NCI-H2227 treated with DMSO at 0.1 percent for 48 hours (cell line): ENCODE data around the gene KCND3.

Source experiments
- DNase-seq: peaks from one replicate; lab custom pipeline; 2025; lab: John Stamatoyannopoulos, UW

Gene KCND3

GRCh38 chr1:111989531-111990025 lies at the start of gene KCND3:
TSS of gene KCND3 (minus strand) at chr1:111989668.
- DNase-seq: no peak

DNA sequence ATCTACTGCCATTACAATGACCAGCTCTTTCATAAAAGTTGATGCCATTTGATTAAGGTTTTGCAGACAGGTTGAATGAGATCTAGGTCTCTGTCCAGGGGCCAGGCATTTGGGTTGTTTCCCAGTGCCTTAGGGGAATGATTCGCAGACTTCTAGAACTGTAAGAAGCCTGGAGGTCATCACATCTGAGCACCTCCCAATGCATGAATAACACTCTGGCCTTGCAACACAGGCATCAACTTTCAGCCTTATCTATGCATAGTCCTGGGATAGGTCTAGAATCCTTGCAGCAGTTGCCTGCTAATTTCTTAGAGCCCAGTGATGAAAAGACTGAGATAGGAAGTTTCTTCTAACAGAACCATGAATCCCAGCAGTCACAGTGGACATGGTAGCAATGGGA lies 44.8 kb upstream of the KCND3 start:
- no peak for DNase-seq

- no peak for DNase-seq
Observed at GRCh38 chr1:112033439-112034120, 44.1 kb upstream of the KCND3 start.

GRCh38 chr1:112030157-112030556 lies 40.7 kb upstream of the KCND3 start:
- DNase-seq: no peak

DNA sequence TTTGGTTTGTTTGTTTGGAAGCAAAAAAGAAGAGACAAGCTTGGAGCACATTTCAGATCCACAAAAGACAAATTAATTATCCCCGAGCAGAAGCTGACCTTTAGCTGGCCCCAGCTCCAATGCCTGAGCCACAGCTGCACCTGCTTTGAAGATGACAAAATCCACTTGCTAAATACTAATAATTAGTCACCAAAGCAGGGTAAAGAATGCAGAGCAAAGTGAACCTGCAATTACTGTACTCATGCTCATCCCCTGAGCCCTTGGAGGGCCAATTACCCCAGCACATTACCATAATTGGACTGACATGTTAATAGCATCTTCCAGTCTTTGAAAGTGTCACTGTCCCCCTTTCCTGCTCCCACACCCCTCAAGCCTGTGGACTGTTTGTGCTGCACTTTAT lies 38.2 kb upstream of the KCND3 start:
- DNase-seq: peak; percentile 73

DNA sequence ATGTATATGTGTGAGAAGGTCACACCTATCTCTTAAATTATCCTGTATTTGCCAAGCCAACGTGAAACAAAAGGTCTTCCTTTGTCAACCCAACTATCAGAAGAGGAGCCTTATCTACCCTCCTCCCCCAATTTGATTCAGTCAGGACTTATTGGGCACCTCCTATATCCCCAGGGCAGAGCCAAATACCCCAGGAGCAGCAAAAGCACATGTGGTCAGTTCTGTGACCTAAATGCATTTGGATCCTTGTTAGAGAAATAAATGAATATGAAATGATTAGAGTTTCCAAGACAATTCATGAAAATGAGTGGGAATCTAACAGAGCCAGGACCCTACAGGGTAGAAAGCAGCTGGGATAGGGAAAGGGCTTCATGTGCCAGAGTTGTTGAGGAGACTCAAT lies 37.0 kb upstream of the KCND3 start:
- DNase-seq: no peak

DNA sequence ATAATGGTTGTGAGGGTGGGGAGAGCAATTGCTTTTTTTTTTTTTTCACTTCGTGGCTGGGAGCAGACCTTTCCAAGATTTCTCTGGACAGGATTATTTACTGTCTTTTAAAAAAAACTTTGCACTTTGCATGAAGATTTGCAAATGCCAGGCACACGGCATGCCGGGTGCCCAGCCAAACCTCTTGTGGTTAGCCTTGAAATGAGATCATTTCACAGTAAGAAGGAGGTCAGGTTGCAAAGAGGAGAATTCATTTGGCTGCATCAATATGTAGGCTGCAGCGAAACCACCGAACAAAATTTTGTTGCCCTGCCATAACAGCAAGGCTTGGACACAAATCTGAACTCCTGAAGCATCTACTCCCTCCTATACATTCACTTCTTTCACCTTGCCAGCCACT lies 36.5 kb upstream of the KCND3 start:
- no peak for DNase-seq

GRCh38 chr1:112021263-112021662 lies 31.8 kb upstream of the KCND3 start:
- DNase-seq: no peak

- DNase-seq: no peak
Observed at GRCh38 chr1:112017183-112017582, 27.7 kb upstream of the KCND3 start.

DNA sequence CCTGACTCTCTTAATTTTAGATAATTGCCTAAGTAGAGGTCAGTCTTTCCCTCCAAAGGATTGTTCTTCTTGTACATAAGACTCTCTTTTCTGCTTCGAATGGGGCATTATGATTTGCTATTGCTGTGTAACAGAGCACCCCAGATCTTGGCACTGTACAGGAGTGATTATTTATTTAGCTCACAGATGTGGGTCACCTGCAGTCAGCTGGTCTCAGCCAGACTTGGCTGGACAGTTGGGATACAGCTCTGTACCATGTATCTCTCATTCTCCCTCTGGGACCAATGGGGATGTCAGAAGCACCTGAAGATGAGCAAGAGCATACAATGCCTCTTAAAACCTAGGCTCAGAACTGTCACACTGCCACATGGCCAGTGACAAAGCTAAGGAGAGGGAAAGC lies 23.4 kb upstream of the KCND3 start:
- DNase-seq: no peak

DNA sequence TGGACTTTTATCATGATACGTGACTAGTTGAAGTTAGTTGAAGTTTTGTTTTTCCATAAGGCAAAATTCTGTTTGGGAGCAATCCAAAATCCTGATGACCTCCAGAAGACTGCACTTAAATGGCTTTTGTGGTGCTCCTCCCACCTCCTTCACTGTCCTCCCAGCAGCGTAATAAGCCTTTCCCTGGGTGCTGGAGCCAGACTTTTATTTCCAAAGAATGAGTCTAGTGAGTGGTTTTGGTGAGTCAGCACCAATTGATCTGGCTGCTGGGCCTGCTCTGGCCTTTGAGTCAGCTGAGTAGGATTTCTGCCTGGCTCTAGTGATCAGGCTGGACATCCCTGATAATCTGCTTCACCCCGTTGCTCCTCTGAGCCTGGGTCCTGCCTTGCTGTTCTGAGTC lies 21.7 kb upstream of the KCND3 start:
- DNase-seq: no peak

DNA sequence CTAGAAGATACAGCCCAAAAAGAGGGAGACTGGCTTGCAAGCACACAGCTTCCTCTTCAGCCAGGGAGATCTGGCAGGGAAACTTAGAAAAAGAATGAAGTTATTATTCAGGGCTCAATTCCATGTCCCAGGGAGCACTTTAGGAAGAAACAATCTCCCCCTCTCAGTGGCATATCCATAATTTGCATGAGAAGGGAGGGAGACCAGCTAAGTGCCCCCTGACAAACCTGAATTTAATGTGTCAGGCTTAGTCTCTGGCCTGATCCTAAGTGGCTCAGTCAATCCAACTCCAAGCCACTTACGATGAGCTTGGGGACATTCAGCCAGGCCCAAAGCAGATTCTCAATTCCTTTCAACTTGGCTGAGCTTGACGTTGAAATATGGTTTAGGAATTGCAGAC lies 17.7 kb upstream of the KCND3 start:
- no peak for DNase-seq

- no peak for DNase-seq
Observed at GRCh38 chr1:112006416-112007025, 17.1 kb upstream of the KCND3 start.

DNA sequence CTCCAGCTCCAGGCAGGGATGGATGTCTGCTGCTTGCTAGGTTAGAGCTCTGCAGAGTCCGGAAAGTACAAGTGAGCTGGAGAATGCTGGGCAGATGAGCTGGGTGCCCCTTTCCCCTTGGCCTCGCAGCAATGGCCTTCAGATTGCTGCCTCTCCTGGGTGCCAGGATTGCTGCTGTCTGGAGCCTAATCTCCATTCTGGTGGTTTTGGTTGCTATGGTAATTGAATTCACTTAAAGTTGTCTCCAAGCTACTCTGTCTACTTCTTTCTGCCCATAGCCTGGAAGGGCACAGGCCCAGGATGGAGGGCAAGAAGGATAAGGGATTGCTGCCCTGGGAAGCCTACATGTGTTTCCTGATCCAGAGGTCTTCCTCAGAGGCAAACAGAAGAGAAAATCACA lies 14.6 kb upstream of the KCND3 start:
- no peak for DNase-seq

GRCh38 chr1:112002514-112002913 lies 13.0 kb upstream of the KCND3 start:
- no peak for DNase-seq

DNA sequence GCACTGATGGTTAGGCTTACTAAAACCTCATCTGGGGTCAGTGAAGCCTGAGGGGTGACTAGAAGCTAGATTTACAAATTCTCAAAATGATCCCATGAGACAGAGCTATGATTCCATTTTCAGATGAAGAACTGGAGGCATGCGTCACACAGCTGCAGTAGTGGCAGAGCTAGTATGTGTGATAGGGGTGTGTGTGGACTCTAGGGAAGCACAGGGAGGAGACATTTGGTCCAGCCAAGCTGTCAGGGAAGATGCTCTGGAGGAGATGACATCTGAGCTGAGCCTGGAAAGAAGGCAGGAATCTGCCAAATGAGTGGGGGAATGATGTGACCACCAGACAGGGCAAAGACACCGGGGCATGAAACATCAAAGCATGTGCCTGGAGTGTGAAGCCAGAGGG lies 12.0 kb upstream of the KCND3 start:
- DNase-seq: no peak

DNA sequence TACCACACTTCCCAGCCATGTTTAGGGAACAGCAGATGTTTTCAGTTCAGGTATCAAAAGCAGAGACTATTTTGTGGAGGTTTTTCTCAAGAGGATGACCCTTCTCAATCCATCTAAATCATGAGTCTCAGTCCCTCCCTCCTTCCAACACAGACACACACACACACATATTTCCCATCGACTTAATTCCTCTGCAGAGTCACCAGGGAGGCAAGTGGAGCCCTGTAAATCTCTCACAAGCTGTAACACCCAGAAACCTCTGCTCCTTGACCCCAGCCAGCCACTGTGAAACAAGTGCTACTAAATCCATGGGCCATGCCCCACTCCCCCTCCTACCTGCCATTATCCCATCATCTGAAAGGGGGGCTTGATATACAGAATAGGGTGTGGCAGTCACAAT lies 10.6 kb upstream of the KCND3 start:
- no peak for DNase-seq

- DNase-seq: no peak
Observed at GRCh38 chr1:111998332-111998731, 8.9 kb upstream of the KCND3 start.

GRCh38 chr1:111992476-111992875 lies 3.0 kb upstream of the KCND3 start:
- DNase-seq: no peak

GRCh38 chr1:111990878-111991718 lies 1.6 kb upstream of the KCND3 start:
- DNase-seq: peak; percentile 32

DNA sequence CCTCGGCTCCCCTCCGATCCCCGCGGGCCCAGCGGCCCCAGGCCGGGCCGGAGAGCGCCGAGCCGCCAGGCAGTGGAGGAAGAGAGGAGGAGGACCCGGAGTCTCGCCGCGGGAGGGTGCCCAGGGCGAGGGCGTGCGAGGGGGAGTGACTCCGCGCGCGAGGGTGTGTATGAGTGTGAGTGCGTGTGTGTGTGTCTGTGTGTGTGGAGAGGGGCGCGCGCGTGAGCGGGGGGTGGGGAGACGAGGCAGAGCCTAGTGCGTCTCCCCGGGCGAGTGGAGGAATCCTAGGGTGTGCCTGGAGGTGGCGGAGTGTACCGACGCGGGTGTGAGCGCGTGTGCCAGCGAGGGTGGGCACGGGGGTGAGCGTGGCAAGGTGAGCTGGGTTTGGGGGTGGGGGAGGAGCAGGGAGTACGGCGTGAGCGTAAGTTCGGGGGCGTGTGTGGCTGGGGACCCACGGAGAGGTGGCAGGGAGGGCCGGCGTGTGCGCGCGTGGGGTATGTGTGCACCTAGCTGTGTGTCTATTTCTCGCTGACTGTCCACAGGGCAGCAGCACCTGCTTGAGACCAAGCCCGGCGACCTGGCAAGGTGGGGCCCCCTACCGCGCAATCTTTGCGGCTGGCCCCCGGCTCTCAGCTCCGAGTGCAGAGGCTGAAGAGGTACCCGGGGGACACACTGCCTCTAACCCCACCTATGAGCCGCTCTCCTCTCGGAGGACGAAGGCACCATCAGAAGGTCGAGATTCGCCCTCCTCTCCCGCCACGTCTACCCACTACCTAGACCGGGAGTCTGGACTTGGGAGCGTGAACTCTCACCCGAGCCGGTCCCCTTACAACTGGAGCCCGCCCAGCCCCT lies 784 bp upstream of the KCND3 start:
- DNase-seq: no peak
